Sigmoid colon (tissue), 7 donors: ENCODE results near the gene YEATS2. TPM values are rescaled to one million over a fixed set of nuclear protein-coding genes. Genes with fewer than 3 reads are reported as not detected.
"Not testable (repeated sequence)": the region's sequence is repeated elsewhere in the genome, so short reads cannot be mapped to it uniquely, and the experiment has no call there.

ENCODE experiments used
- DNase-seq: peaks from one replicate; pipeline ENCODE4 v3.0.0-alpha.2; 2019
- H3K27ac ChIP-seq, 4 donors: fragments of 200-600 bp; sonication (generic); one replicate each; pipeline ENCODE4 v1.5.1; 2016 to 2019; ENCODE audit warnings: mild to moderate bottlenecking in 1 of 4
- H3K27me3 ChIP-seq, 3 donors: fragments of 200-600 bp; sonication (generic); one replicate each; pipeline ENCODE4 v1.5.1; 2019; ENCODE audit warnings: mild to moderate bottlenecking in 1 of 3
- H3K36me3 ChIP-seq, 4 donors: fragments of 200-600 bp; sonication (generic); one replicate each; pipeline ENCODE4 v1.5.1; 2016 to 2019
- H3K4me1 ChIP-seq, 4 donors: fragments of 200-600 bp; sonication (generic); one replicate each; pipeline ENCODE4 v1.5.1; 2017 to 2019
- H3K4me3 ChIP-seq, 4 donors: fragments of 200-600 bp; sonication (generic); one replicate each; pipeline ENCODE4 v1.5.1; 2017 to 2019; ENCODE audit warnings: mild to moderate bottlenecking in 2 of 4, moderate library complexity in 1 of 4
- H3K9me3 ChIP-seq, 4 donors: fragments of 200-600 bp in 3 of 4; sonication (generic) in 3 of 4; one replicate each; pipeline versions ENCODE4 v1.5.1 to v1.6.1; 2013 to 2019
- CTCF ChIP-seq, 4 experiments: fragments of 450-650 bp in 3 of 4; fragments of 200-600 bp in 1 of 4; IDR thresholded peaks; one replicate each; pipeline ENCODE4 v1.5.1; 2016 to 2019; ENCODE audit warnings: antibody characterized with exemption in 4 of 4, mild to moderate bottlenecking in 3 of 4, moderate library complexity in 2 of 4
- EP300 ChIP-seq, 4 donors: sonication (generic); formaldehyde crosslinking; IDR thresholded peaks; one replicate each; pipeline ENCODE4 v1.6.1; 2017; ENCODE audit warnings: antibody characterized with exemption in 4 of 4
- POLR2A ChIP-seq, 2 donors: fragments of 450-650 bp; IDR thresholded peaks; one replicate each; pipeline ENCODE4 v1.6.1; 2016; ENCODE audit warnings: antibody characterized with exemption in 2 of 2, mild to moderate bottlenecking in 2 of 2, moderate library complexity in 2 of 2
- POLR2AphosphoS5 ChIP-seq, 4 donors: sonication (generic); formaldehyde crosslinking; IDR thresholded peaks; one replicate each; pipeline ENCODE4 v1.6.1; 2017; ENCODE audit warnings: antibody characterized with exemption in 4 of 4
- WGBS, 2 donors: extraction: QIAGEN DNeasy Blood & Tissue Kit; methylation state at CpG; one replicate each; pipeline ENCODE4 v1.1.7; 2013; 5-methylcytosine and 5-hydroxymethylcytosine counted together
- intact Hi-C: fragments of 100-400 bp; cut with DNase I; formaldehyde crosslinking; loops from one replicate; pipeline ENCODE4 v1.15.1; 2023
- polyA plus RNA-seq, 3 donors: library from polyadenylated mRNA; stranded (reverse); fragments of 200-250 nt; gene quantifications; one replicate each; pipeline ENCODE4 v1.2.3, GENCODE V29; 2013
- total RNA-seq, 4 donors: library from RNA; depleted of rRNA; stranded (reverse); fragments of >200 nt; gene quantifications; one replicate each; pipeline ENCODE4 v1.1.0, GENCODE V29; 2016
- donor health status: healthy with polysubstance abuse.
- donor health status: Bipolar disorder and iron deficiency.
- donor health status: healthy.

Gene YEATS2
- total and polyA plus RNA-seq, 7 donors = 3.0 to 20.3 (median 13.2) TPM

- WGBS, 2 donors = 0 to 1% methylated on average over 13 of the region's 13 CpGs
- Histone ChIP-seq H3K9me3 (no peaks in the 10 kb centered on the region), H3K4me3 (peak overlapping the region; percentile 88 to 98 (median 97)), H3K4me1 (peaks cover 0 to 19% (median 16%) of the 10 kb centered on the region in 4 donors), H3K27ac (peak overlapping the region; percentile 93 to 97 (median 94)), H3K27me3 (no peaks in the 10 kb centered on the region), H3K36me3 (no peaks in the 10 kb centered on the region)
- no peak for TF ChIP-seq POLR2A (IDR thresholded peaks at IDR 0.05)
- peak; percentile 70 for DNase-seq
- intact Hi-C loops = loop anchor here (2.0 to 5.0 kb wide), 2 partner anchors 62 to 319 kb away; partner anchors contain the start of gene ABCC5
Observed at GRCh38 chr3:183698318-183698751, 738 bp downstream of the YEATS2 start.

- intact Hi-C loops = loop anchor here (2.0 to 5.0 kb wide), 2 partner anchors 62 to 319 kb away; partner anchors contain the start of gene ABCC5
- no peaks in the 10 kb centered on the region for H3K27me3 ChIP-seq
- no peaks in the 10 kb centered on the region for H3K36me3 ChIP-seq
- peaks cover 0 to 19% (median 16%) of the 10 kb centered on the region in 4 donors for H3K4me1 ChIP-seq
- TF ChIP-seq CTCF (IDR thresholded peaks at IDR 0.05) = no peak
- TF ChIP-seq POLR2AphosphoS5 (IDR thresholded peaks at IDR 0.05) = peak in 1 of 4 donors; percentile 30
- peak overlapping the region; percentile 88 to 98 (median 97) for H3K4me3 ChIP-seq
- no peak for DNase-seq
- 2 to 6% methylated on average over 9 of the region's 9 CpGs for WGBS, 2 donors
- peak overlapping the region; percentile 93 to 97 (median 94) for H3K27ac ChIP-seq
- no peaks in the 10 kb centered on the region for H3K9me3 ChIP-seq
Observed at GRCh38 chr3:183698756-183699155, 1.2 kb downstream of the YEATS2 start.

GRCh38 chr3:183699238-183699947, 1.8 kb downstream of the YEATS2 start:
- 34 to 54% methylated on average over 13 of the region's 13 CpGs for WGBS, 2 donors

GRCh38 chr3:183701744-183702143, 4.1 kb downstream of the YEATS2 start:
- 96 to 98% methylated on average over 5 of the region's 5 CpGs for WGBS, 2 donors
- no peaks in the 10 kb centered on the region for H3K36me3 ChIP-seq
- no peaks in the 10 kb centered on the region for H3K9me3 ChIP-seq
- no peak for TF ChIP-seq POLR2A (IDR thresholded peaks at IDR 0.05)
- no peak for TF ChIP-seq POLR2AphosphoS5 (IDR thresholded peaks at IDR 0.05)
- TF ChIP-seq CTCF (IDR thresholded peaks at IDR 0.05) = no peak
- no peak for TF ChIP-seq EP300 (IDR thresholded peaks at IDR 0.05)
- DNase-seq = no peak
- no peaks in the 10 kb centered on the region for H3K27me3 ChIP-seq
- intact Hi-C loops = no loop called here
- H3K4me1 ChIP-seq = peaks cover 0 to 19% (median 16%) of the 10 kb centered on the region in 4 donors
- H3K4me3 ChIP-seq = no peak overlapping the region
- no peak overlapping the region for H3K27ac ChIP-seq

More at GRCh38 chr3:183699238-183699947, 1.8 kb downstream of the YEATS2 start:
- H3K27ac ChIP-seq = peak overlapping the region; percentile 93 to 97 (median 94)
- H3K9me3 ChIP-seq = no peaks in the 10 kb centered on the region
- no peak for DNase-seq
- intact Hi-C loops = loop anchor here (2.0 to 5.0 kb wide), 2 partner anchors 63 to 318 kb away; partner anchors contain the start of gene ABCC5
- H3K27me3 ChIP-seq = no peaks in the 10 kb centered on the region
- peak overlapping the region; percentile 88 to 98 (median 97) for H3K4me3 ChIP-seq
- peaks cover 0 to 19% (median 16%) of the 10 kb centered on the region in 4 donors for H3K4me1 ChIP-seq
- TF ChIP-seq POLR2AphosphoS5 (IDR thresholded peaks at IDR 0.05) = no peak
- no peak for TF ChIP-seq POLR2A (IDR thresholded peaks at IDR 0.05)
- no peak for TF ChIP-seq EP300 (IDR thresholded peaks at IDR 0.05)
- TF ChIP-seq CTCF (IDR thresholded peaks at IDR 0.05) = no peak
- H3K36me3 ChIP-seq = no peaks in the 10 kb centered on the region

- intact Hi-C loops, H3K4me3 ChIP-seq, H3K36me3 ChIP-seq, H3K27ac ChIP-seq, DNase-seq, H3K27me3 ChIP-seq, H3K9me3 ChIP-seq: not testable (repeated sequence)
- WGBS, 2 donors = 89 to 93% methylated on average over 6 of the region's 6 CpGs
- H3K4me1 ChIP-seq = peaks cover 0 to 15% (median 12%) of the 10 kb centered on the region in 4 donors
Observed at GRCh38 chr3:183703892-183704291, 6.3 kb downstream of the YEATS2 start.
